A549 (cell line): ENCODE results near the gene CTNND1. TPM values are rescaled to one million over a fixed set of nuclear protein-coding genes. Genes with fewer than 3 reads are reported as not detected.

ENCODE experiments used
- ATAC-seq, 2 experiments: fragments of 200-7000 bp in 1 of 2; fragments of >200 bp in 1 of 2; cut with Nextera tagmentation in 1 of 2; cut with Tn5 transposase in 1 of 2; 3 replicates each; pipeline versions ENCODE4 v1.8.0 to v1.9.1; 2018 to 2020; ENCODE audit warnings: mild to moderate bottlenecking in 1 of 2, moderate library complexity in 1 of 2
- CTCF ChIA-PET: fragments of 300-600 bp; sonication (Branson Sonifier 250); formaldehyde crosslinking; extraction: SDS; loops from one replicate; lab custom pipeline; 2021; ENCODE audit warnings: antibody characterized with exemption, inconsistent platforms; lab: Yijun Ruan, JAX
- POLR2A ChIA-PET: fragments of 350-600 bp; formaldehyde crosslinking; extraction: SDS; loops from one replicate; lab custom pipeline; 2021; ENCODE audit warnings: antibody characterized with exemption, inconsistent platforms; lab: Yijun Ruan, JAX
- DNase-seq, 2 experiments: peaks; one replicate each; pipeline versions ENCODE4 v3.0.0 to v3.0.0-alpha.2; 2011 to 2016; ENCODE audit warnings: low read depth in 1 of 2, low spot score in 1 of 2
- FAIRE-seq: peaks from 2 replicates; lab custom pipeline; 2011; peaks lifted over from hg19 to GRCh38; lab: Jason Lieb, UNC
- H3K27ac ChIP-seq, 2 experiments: fragments of >200 bp; sonication (Bioruptor Twin); formaldehyde crosslinking; 3 replicates each; pipeline ENCODE4 v1.5.1; 2016 to 2017
- H3K4me1 ChIP-seq: fragments of >200 bp; sonication (Bioruptor Twin); formaldehyde crosslinking; 3 replicates; pipeline ENCODE4 v1.6.1; 2016
- H3K4me2 ChIP-seq: fragments of >200 bp; sonication (Bioruptor Twin); formaldehyde crosslinking; 3 replicates; pipeline ENCODE4 v1.6.1; 2016
- H3K4me3 ChIP-seq: fragments of >200 bp; sonication (Bioruptor Twin); formaldehyde crosslinking; 3 replicates; pipeline ENCODE4 v1.5.1; 2016
- H3K9me3 ChIP-seq: fragments of >200 bp; sonication (Bioruptor Twin); formaldehyde crosslinking; 3 replicates; pipeline ENCODE4 v1.6.1; 2016
- CBX2 ChIP-seq: fragments of 200-600 bp; sonication (generic); IDR thresholded peaks from 2 replicates; pipeline ENCODE4 v1.6.1; 2016; ENCODE audit warnings: low read depth, mild to moderate bottlenecking, borderline replicate concordance
- CBX8 ChIP-seq: fragments of 200-600 bp; sonication (generic); IDR thresholded peaks from 2 replicates; pipeline ENCODE4 v1.6.1; 2016
- CHD2 ChIP-seq: fragments of 150-350 bp; IDR thresholded peaks from 2 replicates; pipeline ENCODE4 v1.6.1; 2014; ENCODE audit warnings: low read length; ENCODE audit not compliant: partially characterized antibody
- E2F6 ChIP-seq: IDR thresholded peaks from 2 replicates; pipeline ENCODE4 v1.6.1; 2012; ENCODE audit warnings: low read depth, borderline replicate concordance
- EHF ChIP-seq: fragments of 250-450 bp; sonication (Bioruptor Pico); IDR thresholded peaks from 2 replicates; pipeline ENCODE4 v1.5.0; 2020; ENCODE audit warnings: mild to moderate bottlenecking
- EP300 ChIP-seq, 2 experiments: fragments of >200 bp; sonication (Bioruptor Twin); formaldehyde crosslinking; IDR thresholded peaks; 2 replicates in 1 of 2; 3 replicates in 1 of 2; pipeline ENCODE4 v1.6.1; 2016 to 2017
- ESRRA ChIP-seq: fragments of 150-350 bp; IDR thresholded peaks from 2 replicates; pipeline ENCODE4 v1.6.1; 2014; ENCODE audit warnings: mild to moderate bottlenecking, low read length, borderline replicate concordance
- FOSL2 ChIP-seq, 2 experiments: fragments of 450-650 bp in 1 of 2; fragments of >200 bp in 1 of 2; sonication (Bioruptor Twin) in 1 of 2; formaldehyde crosslinking; IDR thresholded peaks; 2 replicates each; pipeline versions ENCODE4 v1.5.0 to v1.6.1; 2016 to 2020; ENCODE audit warnings: mild to moderate bottlenecking in 1 of 2, moderate library complexity in 1 of 2
- HOXB13 ChIP-seq: fragments of 250-450 bp; sonication (Bioruptor Pico); IDR thresholded peaks from 2 replicates; pipeline ENCODE4 v1.5.0; 2020; ENCODE audit warnings: low read depth, mild to moderate bottlenecking, moderate library complexity
- MAFK ChIP-seq: fragments of 450-650 bp; IDR thresholded peaks from 2 replicates; pipeline ENCODE4 v1.6.1; 2014; ENCODE audit not compliant: partially characterized antibody
- MAZ ChIP-seq: fragments of 150-350 bp; IDR thresholded peaks from 2 replicates; pipeline ENCODE4 v1.6.1; 2014; ENCODE audit warnings: antibody characterized with exemption, low read depth, low read length, borderline replicate concordance
- NPAS2 ChIP-seq: fragments of 250-450 bp; sonication (Bioruptor Pico); IDR thresholded peaks from 2 replicates; pipeline ENCODE4 v1.8.0; 2022; ENCODE audit warnings: mild to moderate bottlenecking, moderate library complexity, borderline replicate concordance
- NR3C1 ChIP-seq: fragments of >200 bp; sonication (Bioruptor Twin); formaldehyde crosslinking; IDR thresholded peaks from 3 replicates; pipeline ENCODE4 v1.6.1; 2017
- POLR2A ChIP-seq: IDR thresholded peaks from 2 replicates; pipeline ENCODE4 v1.6.1; 2012; ENCODE audit warnings: mild to moderate bottlenecking, low read length
- POLR2AphosphoS2 ChIP-seq: conservative IDR thresholded peaks from 2 replicates; pipeline ENCODE4 v1.6.1; 2012; ENCODE audit warnings: low read length, improper control_type of control experiment, inconsistent platforms
- REST ChIP-seq: fragments of 200-600 bp; sonication (generic); IDR thresholded peaks from 2 replicates; pipeline ENCODE4 v1.6.1; 2016; ENCODE audit warnings: antibody characterized with exemption, mild to moderate bottlenecking, moderate library complexity
- RNF2 ChIP-seq: fragments of 200-600 bp; sonication (generic); IDR thresholded peaks from 2 replicates; pipeline ENCODE4 v1.6.1; 2016; ENCODE audit warnings: low read depth, mild to moderate bottlenecking, antibody characterized with exemption, moderate library complexity, borderline replicate concordance
- SMC3 ChIP-seq: fragments of >200 bp; sonication (Bioruptor Twin); formaldehyde crosslinking; IDR thresholded peaks from 3 replicates; pipeline ENCODE4 v1.6.1; 2018; ENCODE audit warnings: inconsistent platforms
- TFCP2L1 ChIP-seq: fragments of 250-450 bp; sonication (Bioruptor Pico); IDR thresholded peaks from 2 replicates; pipeline ENCODE4 v1.5.0; 2021; ENCODE audit warnings: mild to moderate bottlenecking
- ZC3H11A ChIP-seq: fragments of 450-650 bp; IDR thresholded peaks from 2 replicates; pipeline ENCODE4 v1.6.1; 2014; ENCODE audit warnings: antibody characterized with exemption, mild to moderate bottlenecking
- ZFP36 ChIP-seq: fragments of 450-650 bp; IDR thresholded peaks from 2 replicates; pipeline ENCODE4 v1.6.1; 2014; ENCODE audit warnings: borderline replicate concordance; ENCODE audit not compliant: partially characterized antibody
- WGBS: methylation state at CpG from one replicate; pipeline ENCODE4 v1.1.6; 2017; ENCODE audit errors: missing lambda C conversion rate; 5-methylcytosine and 5-hydroxymethylcytosine counted together
- polyA plus RNA-seq, 4 experiments: library from polyadenylated mRNA; depleted of rRNA in 3 of 4; stranded (reverse); fragments of >200 nt; fragmentation: RNase III in 1 of 4; extraction: RNeasy Plus Mini Kit Qiagen cat#74134 plus additional on column Dnase treatment in 1 of 4; gene quantifications; 2 replicates in 3 of 4; 3 replicates in 1 of 4; pipeline ENCODE4 v1.2.3, GENCODE V29; 2011 to 2017
- TF ChIP-seq, protein P1 (sequence below): fragments of >200 bp; sonication (Bioruptor Twin); formaldehyde crosslinking; IDR thresholded peaks from 2 replicates; pipeline ENCODE4 v1.6.1; 2016

CTNND1 gene
- polyA plus RNA-seq, 2 of the 4 experiments (the other 2 are of a cell fraction), result 72.8 to 146 TPM

DNA sequence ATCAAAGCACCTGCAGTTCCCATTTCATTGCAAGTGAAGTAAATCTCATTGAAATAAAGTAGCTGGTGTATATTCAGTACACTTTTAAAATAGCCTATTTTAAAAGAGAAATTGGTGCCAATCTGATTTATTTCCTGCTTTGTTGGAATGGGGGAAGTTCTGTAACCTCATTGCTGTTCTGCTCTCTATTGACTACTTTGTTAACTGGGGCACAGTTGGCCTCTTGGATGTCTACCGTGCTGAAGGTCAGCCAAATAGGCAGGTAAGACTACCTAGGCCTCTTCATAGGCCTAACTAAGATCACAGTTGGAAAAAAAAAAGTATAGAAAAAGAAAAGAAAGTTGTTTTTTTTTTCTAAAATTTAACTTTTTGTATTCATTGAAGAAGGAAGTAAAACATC is 9.2 kb downstream of the CTNND1 start:
- FAIRE-seq, result no peak
- POLR2A ChIA-PET, result interaction anchor here (1.1 kb wide), 1 partner anchor 30 kb away, joined by 4 read pairs; the partner anchor contains the start of gene SELENOH
- 84% methylated on average over 1 of the region's 1 CpG for WGBS

GRCh38 chr11:57771365-57771764 is 9.8 kb downstream of the CTNND1 start:
- CTCF ChIA-PET, result interaction anchor here (0.7 to 2.9 kb wide), 4 partner anchors 8 to 32 kb away, joined by 3 to 19 read pairs (median 8); partner anchors contain the start of gene BTBD18
- no peak for FAIRE-seq
- Histone ChIP-seq H3K4me2 (no peak overlapping the region), H3K27ac (no peak overlapping the region), H3K9me3 (no peaks in the 10 kb centered on the region), H3K4me1 (peaks cover 50% of the 10 kb centered on the region), H3K4me3 (no peak overlapping the region)
- TF ChIP-seq NR3C1, result no peak
- no peak for TF ChIP-seq REST
- TF ChIP-seq POLR2A, result no peak
- TF ChIP-seq MAZ, result no peak
- TF ChIP-seq, protein P1, sequence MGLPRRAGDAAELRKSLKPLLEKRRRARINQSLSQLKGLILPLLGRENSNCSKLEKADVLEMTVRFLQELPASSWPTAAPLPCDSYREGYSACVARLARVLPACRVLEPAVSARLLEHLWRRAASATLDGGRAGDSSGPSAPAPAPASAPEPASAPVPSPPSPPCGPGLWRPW, result no peak
- TF ChIP-seq CBX2, result no peak
- TF ChIP-seq POLR2AphosphoS2, result no peak
- TF ChIP-seq MAFK, result no peak
- no peak for TF ChIP-seq FOSL2 (IDR thresholded peaks at IDR 0.05)
- no peak for TF ChIP-seq FOSL2 (CRISPR knock-in tag; IDR thresholded peaks at IDR 0.05)
- no peak for DNase-seq
- no peak for ATAC-seq
- POLR2A ChIA-PET, result no interaction called here
- WGBS, result 95% methylated on average over 3 of the region's 3 CpGs

More for the DNA sequence above, 9.2 kb downstream of the CTNND1 start:
- Histone ChIP-seq H3K27ac (no peak overlapping the region), H3K4me2 (no peak overlapping the region), H3K4me3 (no peak overlapping the region)
- CTCF ChIA-PET, result interaction anchor here (0.7 to 2.9 kb wide), 4 partner anchors 8 to 30 kb away, joined by 3 to 19 read pairs (median 7); partner anchors contain the start of gene BTBD18
- TF ChIP-seq NPAS2 (CRISPR knock-in tag) (no peak), EHF (CRISPR knock-in tag) (no peak), ZC3H11A (no peak), CHD2 (no peak), ZFP36 (no peak), CBX8 (no peak), EP300 (IDR thresholded peaks at IDR 0.05) (no peak), ESRRA (no peak), SMC3 (no peak), RNF2 (no peak), E2F6 (no peak), TFCP2L1 (CRISPR knock-in tag) (no peak), HOXB13 (CRISPR knock-in tag) (no peak), NR3C1 (no peak)
- TF ChIP-seq, all 56 proteins: peak for 0
- peaks cover 48% of the 10 kb centered on the region for H3K4me1 ChIP-seq
- no peaks in the 10 kb centered on the region for H3K9me3 ChIP-seq
- DNase-seq (no peak), ATAC-seq (no peak)
